ENCODE results near the gene RPL37A.

DNA sequence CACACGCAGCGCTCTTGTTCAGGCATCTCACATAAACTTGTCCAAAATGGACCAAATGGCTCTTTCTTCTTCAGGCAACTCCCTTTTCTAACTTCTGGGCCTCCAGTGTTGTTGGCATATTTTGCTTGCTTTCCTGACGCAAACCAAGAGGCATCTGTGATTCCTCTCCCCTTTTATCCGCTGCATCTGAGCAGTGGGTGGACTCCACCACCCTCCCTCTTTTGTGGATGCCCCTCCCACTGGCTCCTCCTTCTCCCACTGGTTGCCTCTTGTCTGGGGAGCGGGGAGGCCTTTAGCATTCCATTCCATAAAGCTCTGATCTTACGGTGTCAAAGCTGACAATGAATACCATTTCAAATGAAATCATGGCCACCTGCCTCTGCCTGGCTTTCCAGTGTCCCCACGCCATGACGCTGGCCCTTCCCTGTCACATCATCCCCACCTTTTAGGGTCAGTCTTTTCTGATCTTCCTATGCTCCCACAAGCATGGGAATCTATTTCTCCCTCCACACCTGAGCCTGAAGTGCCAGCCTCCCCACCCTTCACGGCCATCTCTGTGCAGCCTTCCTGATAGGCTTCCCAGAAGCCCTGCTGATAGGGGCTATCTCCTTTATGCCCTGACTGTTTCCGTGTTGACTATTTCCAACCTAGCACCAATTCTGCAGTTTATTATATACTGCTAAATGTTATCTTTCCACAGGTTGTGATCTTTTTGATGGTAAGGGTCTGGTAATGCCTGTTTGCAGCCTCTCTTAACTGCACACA is 51.5 kb downstream of the RPL37A start:
- TF ChIP-seq, protein P1, sequence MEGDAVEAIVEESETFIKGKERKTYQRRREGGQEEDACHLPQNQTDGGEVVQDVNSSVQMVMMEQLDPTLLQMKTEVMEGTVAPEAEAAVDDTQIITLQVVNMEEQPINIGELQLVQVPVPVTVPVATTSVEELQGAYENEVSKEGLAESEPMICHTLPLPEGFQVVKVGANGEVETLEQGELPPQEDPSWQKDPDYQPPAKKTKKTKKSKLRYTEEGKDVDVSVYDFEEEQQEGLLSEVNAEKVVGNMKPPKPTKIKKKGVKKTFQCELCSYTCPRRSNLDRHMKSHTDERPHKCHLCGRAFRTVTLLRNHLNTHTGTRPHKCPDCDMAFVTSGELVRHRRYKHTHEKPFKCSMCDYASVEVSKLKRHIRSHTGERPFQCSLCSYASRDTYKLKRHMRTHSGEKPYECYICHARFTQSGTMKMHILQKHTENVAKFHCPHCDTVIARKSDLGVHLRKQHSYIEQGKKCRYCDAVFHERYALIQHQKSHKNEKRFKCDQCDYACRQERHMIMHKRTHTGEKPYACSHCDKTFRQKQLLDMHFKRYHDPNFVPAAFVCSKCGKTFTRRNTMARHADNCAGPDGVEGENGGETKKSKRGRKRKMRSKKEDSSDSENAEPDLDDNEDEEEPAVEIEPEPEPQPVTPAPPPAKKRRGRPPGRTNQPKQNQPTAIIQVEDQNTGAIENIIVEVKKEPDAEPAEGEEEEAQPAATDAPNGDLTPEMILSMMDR (IDR thresholded peaks at IDR 0.05): no peak
- no peak for TF ChIP-seq POLR2A (IDR thresholded peaks at IDR 0.05)

Measured in esophagus squamous epithelium (tissue), 4 donors.